Activated T-cell treated with anti-CD3 and anti-CD28 coated beads for 1 hour (primary cell): ENCODE results near the gene FCAMR.
"Not testable (repeated sequence)": the region's sequence is repeated elsewhere in the genome, so short reads cannot be mapped to it uniquely, and the experiment has no call there.

Source experiments
- DNase-seq: peaks from one replicate; pipeline ENCODE4 v3.0.0-alpha.2; 2020; ENCODE audit warnings: low read depth

The FCAMR gene

GRCh38 chr1:206932177-206932576 lies 38.1 kb downstream of the FCAMR start:
- no peak for DNase-seq

DNA sequence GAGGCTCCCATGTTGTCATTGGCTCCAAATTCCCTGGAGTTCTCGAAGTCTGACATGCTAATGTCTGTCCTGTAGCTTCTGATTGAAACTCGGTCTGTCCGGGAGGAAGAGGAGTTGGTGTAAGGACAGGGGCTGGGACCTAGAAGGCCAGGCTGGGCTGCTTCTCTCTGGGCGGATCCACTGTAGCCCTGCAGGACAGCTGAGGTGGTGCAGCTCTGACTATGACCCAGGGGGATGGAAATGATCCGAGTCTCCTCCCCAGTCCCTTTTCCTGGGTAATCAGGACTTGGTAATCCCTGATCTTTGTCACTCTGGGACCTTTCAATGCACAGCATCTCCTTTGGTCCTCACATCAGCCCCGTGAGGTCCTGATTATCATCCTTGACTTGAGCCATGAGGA lies 38.6 kb downstream of the FCAMR start:
- DNase-seq = no peak

- DNase-seq = no peak
These were observed 40.0 kb downstream of the FCAMR start for GRCh38 chr1:206930210-206930798.

DNA sequence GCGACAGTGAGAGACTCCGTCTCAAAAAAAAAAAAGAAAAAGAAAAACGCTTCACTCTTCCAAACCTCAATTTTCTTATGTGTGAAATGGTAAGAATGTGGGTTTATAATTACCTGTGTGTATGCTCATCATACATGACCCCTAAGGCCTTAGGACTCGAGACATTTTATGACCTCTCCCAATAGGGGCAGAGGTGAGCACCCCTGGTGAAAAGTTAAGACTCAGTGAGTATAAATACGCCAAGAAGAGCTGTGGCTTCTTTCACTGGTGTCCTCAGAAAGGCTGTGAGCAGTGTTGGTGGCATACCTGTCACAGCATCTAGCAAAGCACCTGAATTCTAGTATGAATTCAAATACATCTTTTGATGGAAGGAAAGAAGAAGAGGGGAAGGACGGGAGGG lies 40.7 kb downstream of the FCAMR start:
- DNase-seq = no peak

- DNase-seq = no peak
These were observed 44.0 kb downstream of the FCAMR start for GRCh38 chr1:206926286-206926685.

GRCh38 chr1:206925106-206925736 lies 45.0 kb downstream of the FCAMR start:
- peak; percentile 46 for DNase-seq

GRCh38 chr1:206924592-206925105 lies 45.6 kb downstream of the FCAMR start:
- DNase-seq = no peak

GRCh38 chr1:206923961-206924557 lies 46.2 kb downstream of the FCAMR start:
- not testable (repeated sequence) for DNase-seq

- peak; percentile 58 for DNase-seq
These were observed 47.0 kb downstream of the FCAMR start for GRCh38 chr1:206923009-206923960.

GRCh38 chr1:206922524-206922923 lies 47.7 kb downstream of the FCAMR start:
- no peak for DNase-seq

GRCh38 chr1:206921772-206922265 lies 48.4 kb downstream of the FCAMR start, which contains the start of gene FCMR:
TSS of gene FCMR (minus strand) at chr1:206921941. CDS start at chr1:206921854, 87 bp downstream.
- no peak for DNase-seq

GRCh38 chr1:206918076-206918475 lies 52.2 kb downstream of the FCAMR start:
- no peak for DNase-seq

DNA sequence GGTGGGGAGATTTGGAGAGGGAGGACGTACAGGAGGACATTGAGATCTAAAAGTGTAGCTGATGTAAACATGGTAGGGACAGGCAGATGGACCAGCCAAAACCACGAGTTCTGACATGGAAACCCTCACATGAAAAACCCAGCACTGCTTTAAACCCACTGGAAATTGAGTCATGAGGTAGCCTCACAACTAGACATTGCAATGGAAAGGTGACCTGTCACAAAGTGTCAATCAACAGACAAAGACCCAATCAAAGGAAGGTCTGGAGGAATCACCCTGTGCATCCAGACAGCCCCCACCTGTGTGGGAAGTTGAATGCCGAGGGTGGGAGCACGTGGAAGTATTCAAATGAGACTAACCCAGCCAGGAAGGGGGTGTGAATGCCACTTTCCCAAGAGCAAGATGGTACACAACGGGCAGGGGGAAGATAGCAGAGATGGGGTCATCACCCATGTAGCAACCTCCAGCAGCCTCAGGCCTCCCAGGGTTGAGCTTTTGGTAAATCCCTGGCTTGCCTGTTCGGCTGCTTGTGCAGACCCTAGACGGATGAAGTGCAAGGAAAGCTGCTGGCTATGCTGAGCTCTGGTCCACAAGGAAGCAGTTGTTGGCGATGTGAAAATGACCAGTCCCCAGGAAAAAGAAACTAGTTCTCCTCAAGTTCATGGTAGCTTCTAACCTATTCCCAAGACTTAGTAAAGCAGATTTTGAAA lies 54.1 kb downstream of the FCAMR start:
- DNase-seq = no peak

- DNase-seq = no peak
These were observed 55.1 kb downstream of the FCAMR start for GRCh38 chr1:206915030-206915735.

GRCh38 chr1:206913766-206914537 lies 56.3 kb downstream of the FCAMR start:
- no peak for DNase-seq

DNA sequence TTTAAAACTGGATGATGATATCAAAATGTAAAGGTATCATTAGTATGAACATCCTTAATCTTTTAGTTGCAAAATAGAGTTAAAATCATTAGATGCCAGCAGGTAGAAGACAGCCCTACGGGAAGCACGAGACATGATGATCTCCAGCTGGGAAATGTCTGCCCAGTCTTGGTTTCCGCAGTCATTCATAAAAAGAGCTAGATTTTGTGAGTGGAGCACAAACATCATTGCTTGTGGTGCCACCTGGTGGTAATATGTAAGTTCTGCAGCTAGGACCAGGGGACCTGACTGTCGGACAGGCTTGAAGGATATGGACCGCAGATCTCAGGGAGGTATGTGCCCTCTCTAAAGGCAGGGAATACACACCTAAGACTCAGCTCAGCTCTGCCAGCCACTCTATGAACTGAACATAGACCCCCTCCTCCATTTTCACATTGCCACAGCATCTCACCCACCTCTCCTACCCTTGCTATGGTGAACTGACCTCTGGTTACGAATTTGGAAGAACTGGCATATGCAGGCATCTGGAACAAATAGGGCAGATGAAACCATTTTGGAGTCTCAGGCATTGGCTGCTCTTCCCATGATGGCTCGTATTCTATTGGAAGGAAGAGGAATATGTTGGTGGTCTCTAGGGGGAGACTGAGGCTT lies 57.7 kb downstream of the FCAMR start:
- DNase-seq = no peak

DNA sequence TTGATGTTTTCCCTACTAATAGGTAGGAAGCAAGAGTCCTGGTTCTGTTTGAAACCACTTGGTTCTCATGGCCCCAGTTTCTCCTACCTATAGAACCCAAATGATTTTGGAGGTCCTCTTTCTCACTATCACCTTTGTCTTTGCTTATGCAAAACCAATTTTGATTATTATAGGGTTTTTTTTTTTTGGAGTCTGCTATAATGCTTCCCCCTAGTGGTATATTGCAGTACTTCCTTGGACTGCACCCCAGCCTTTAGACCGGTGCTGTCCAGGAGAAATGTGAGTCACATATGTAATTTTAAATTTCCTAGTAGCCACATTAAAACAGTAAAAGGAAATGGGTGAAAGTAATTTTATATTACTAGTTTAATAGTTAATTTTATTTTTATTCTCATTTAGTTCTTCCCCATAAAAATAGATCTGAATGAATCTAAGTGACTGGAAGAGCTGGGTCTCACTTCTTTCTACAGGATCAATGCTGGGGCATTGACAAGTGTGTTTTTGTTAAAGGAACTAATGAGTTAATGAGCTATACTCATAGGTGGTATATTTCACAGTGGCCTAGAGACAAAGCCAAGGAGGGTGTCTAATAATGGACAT lies 59.1 kb downstream of the FCAMR start:
- no peak for DNase-seq

GRCh38 chr1:206909883-206910318 lies 60.4 kb downstream of the FCAMR start:
- no peak for DNase-seq
